D721Med (cell line): ENCODE measurements around the gene GK2.
A peak's percentile ranks its signal among the peaks of the same experiment; 100 is the strongest.

Experiments used
- DNase-seq: peaks from one replicate; pipeline ENCODE4 v3.0.0; 2011; ENCODE audit warnings: low spot score; ENCODE audit not compliant: insufficient read length
- FAIRE-seq: peaks from 2 replicates; lab custom pipeline; 2011; peaks lifted over from hg19 to GRCh38; lab: Jason Lieb, UNC
- CTCF ChIP-seq: IDR thresholded peaks from 2 replicates; pipeline ENCODE4 v1.5.1; 2012; ENCODE audit warnings: mild to moderate bottlenecking, control low read depth; ENCODE audit not compliant: insufficient read depth; ENCODE audit errors: missing control alignments

Gene GK2

GRCh38 chr4:79408063-79408462 is at the start of gene GK2:
GK2 (minus strand) TSS chr4:79408228; CDS start chr4:79408200, 28 bp downstream.
- DNase-seq (no peak), FAIRE-seq (no peak)
- no peak for TF ChIP-seq CTCF

- no peak for TF ChIP-seq CTCF
These were observed 47.2 kb upstream of the GK2 start for GRCh38 chr4:79455216-79455615.

GRCh38 chr4:79454656-79455055 is 46.6 kb upstream of the GK2 start:
- FAIRE-seq (no peak), DNase-seq (no peak)
- no peak for TF ChIP-seq CTCF

More at GRCh38 chr4:79455216-79455615, 47.2 kb upstream of the GK2 start:
- no peak for FAIRE-seq
- no peak for DNase-seq

GRCh38 chr4:79450053-79450452 is 42.0 kb upstream of the GK2 start:
- no peak for DNase-seq
- FAIRE-seq: peak; percentile 85

GRCh38 chr4:79446145-79446544 is 38.1 kb upstream of the GK2 start:
- DNase-seq: no peak
- no peak for TF ChIP-seq CTCF
- no peak for FAIRE-seq

More at GRCh38 chr4:79450053-79450452, 42.0 kb upstream of the GK2 start:
- no peak for TF ChIP-seq CTCF

GRCh38 chr4:79445371-79445781 is 37.3 kb upstream of the GK2 start:
- no peak for TF ChIP-seq CTCF
- peak; percentile 70 for FAIRE-seq

GRCh38 chr4:79442422-79442821 is 34.4 kb upstream of the GK2 start:
- FAIRE-seq: no peak

More at GRCh38 chr4:79445371-79445781, 37.3 kb upstream of the GK2 start:
- no peak for DNase-seq

More at GRCh38 chr4:79442422-79442821, 34.4 kb upstream of the GK2 start:
- TF ChIP-seq CTCF: no peak
- DNase-seq: no peak
